ENCODE measurements around the gene ATP9B. TPM values are rescaled to one million over a fixed set of nuclear protein-coding genes. Genes with fewer than 3 reads are reported as not detected.

The ATP9B gene
- total RNA-seq, 3 donors from 2014 or later (not counting 1 experiment from before 2014, with no cell fraction given): 66.0 to 78.9 (median 68.0) TPM

GRCh38 chr18:79322441-79322840 is 253.2 kb downstream of the ATP9B start:
- DNase-seq (no peak), ATAC-seq (no peak)
- Mint-ChIP-seq H3K36me3 (no peaks in the 10 kb centered on the region), H3K27ac (no peak overlapping the region), H3K4me3 (no peak overlapping the region), H3K27me3 (ENCODE audit: low read depth in 2 of 2) (no peaks in the 10 kb centered on the region), H3K9me3 (peaks cover 2 to 3% of the 10 kb centered on the region in 2 donors), H3K4me1 (peaks cover 40% of the 10 kb centered on the region in 2 donors)
- Histone ChIP-seq H3K27me3 (ENCODE audit: control insufficient read depth, insufficient read depth, low read length) (no peaks in the 10 kb centered on the region), H3K27ac (ENCODE audit: low read length) (no peak overlapping the region), H3K9me3 (ENCODE audit: control insufficient read depth, insufficient read depth, low read length) (peaks cover 4% of the 10 kb centered on the region), H3K36me3 (ENCODE audit: control insufficient read depth, insufficient read depth, low read length) (no peaks in the 10 kb centered on the region), H3K4me1 (ENCODE audit: control insufficient read depth, insufficient read depth, low read length) (peaks cover 47% of the 10 kb centered on the region), H3K4me3 (ENCODE audit: low read length) (no peak overlapping the region)
- 98% methylated on average over 3 of the region's 3 CpGs for WGBS (ENCODE audit: insufficient coverage)
- TF ChIP-seq CTCF (IDR thresholded peaks at IDR 0.05): no peak
- intact Hi-C loops (cut with micrococcal nuclease): no loop called here

- Mint-ChIP-seq H3K9me3 (peaks cover 3 to 6% of the 10 kb centered on the region in 2 donors), H3K27ac (no peak overlapping the region), H3K4me1 (peaks cover 30 to 38% of the 10 kb centered on the region in 2 donors), H3K27me3 (ENCODE audit: low read depth in 2 of 2) (no peaks in the 10 kb centered on the region), H3K4me3 (no peak overlapping the region), H3K36me3 (no peaks in the 10 kb centered on the region)
- Histone ChIP-seq H3K4me1 (ENCODE audit: control insufficient read depth, insufficient read depth, low read length) (peaks cover 43% of the 10 kb centered on the region), H3K36me3 (ENCODE audit: control insufficient read depth, insufficient read depth, low read length) (no peaks in the 10 kb centered on the region), H3K4me3 (ENCODE audit: low read length) (no peak overlapping the region), H3K27ac (ENCODE audit: low read length) (no peak overlapping the region), H3K9me3 (ENCODE audit: control insufficient read depth, insufficient read depth, low read length) (peaks cover 8% of the 10 kb centered on the region), H3K27me3 (ENCODE audit: control insufficient read depth, insufficient read depth, low read length) (no peaks in the 10 kb centered on the region)
- no peak for DNase-seq
- intact Hi-C loops (cut with micrococcal nuclease): no loop called here
- TF ChIP-seq CTCF (IDR thresholded peaks at IDR 0.05): no peak
- WGBS (ENCODE audit: insufficient coverage): over 99% methylated on average over 8 of the region's 9 CpGs
- no peak for ATAC-seq
These were observed 254.3 kb downstream of the ATP9B start for GRCh38 chr18:79323471-79323870.

- 36% methylated on average over 8 of the region's 8 CpGs for WGBS (ENCODE audit: insufficient coverage)
- H3K9me3 ChIP-seq (ENCODE audit: control insufficient read depth, insufficient read depth, low read length): peaks cover 8% of the 10 kb centered on the region
- H3K27me3 Mint-ChIP-seq (ENCODE audit: low read depth in 2 of 2): no peaks in the 10 kb centered on the region
- H3K9me3 Mint-ChIP-seq: peaks cover 3 to 6% of the 10 kb centered on the region in 2 donors
- H3K36me3 ChIP-seq (ENCODE audit: control insufficient read depth, insufficient read depth, low read length): peaks cover 13% of the 10 kb centered on the region
- DNase-seq (peak; percentile 35 to 51), ATAC-seq (peak; percentile 83 to 89 (median 87))
- H3K36me3 Mint-ChIP-seq: no peaks in the 10 kb centered on the region
- no peaks in the 10 kb centered on the region for H3K27me3 ChIP-seq (ENCODE audit: control insufficient read depth, insufficient read depth, low read length)
- intact Hi-C loops (cut with micrococcal nuclease): loop anchor here (5.0 kb wide), 2 partner anchors 124 to 259 kb away; partner anchors contain the start of gene ATP9B
- no peak for TF ChIP-seq CTCF (IDR thresholded peaks at IDR 0.05)
- H3K4me1 Mint-ChIP-seq: peaks cover 12 to 22% of the 10 kb centered on the region in 2 donors
- H3K4me3 Mint-ChIP-seq: peak overlapping the region; percentile 82
- peaks cover 26% of the 10 kb centered on the region for H3K4me1 ChIP-seq (ENCODE audit: control insufficient read depth, insufficient read depth, low read length)
- no peak overlapping the region for H3K4me3 ChIP-seq (ENCODE audit: low read length)
- peak overlapping the region; percentile 88 to 89 for H3K27ac Mint-ChIP-seq
- H3K27ac ChIP-seq (ENCODE audit: low read length): peak overlapping the region; percentile 53
These were observed 257.4 kb downstream of the ATP9B start for GRCh38 chr18:79326413-79327198.

Data from natural killer cell (primary cell).